PC-3 (cell line): Measurements from ENCODE around the gene SIGLEC10. TPM values are rescaled to one million over a fixed set of nuclear protein-coding genes. Genes with fewer than 3 reads are reported as not detected.

ENCODE experiments used
- ATAC-seq: fragments of 200-7000 bp; cut with Tn5 transposase; 2 replicates; pipeline ENCODE4 v1.9.1; 2020; ENCODE audit warnings: mild to moderate bottlenecking, moderate library complexity
- BruUV-seq: library from RNA; stranded (reverse); fragments of 400-500 nt; replicated peaks from 2 replicates; lab custom pipeline; 2021; lab: Mats Ljungman, UMichigan
- CTCF ChIA-PET: fragments of 300-600 bp; sonication (Branson Sonifier 250); formaldehyde crosslinking; loops from one replicate; lab custom pipeline; 2022; ENCODE audit warnings: antibody characterized with exemption; lab: Charles Lee
- POLR2A ChIA-PET: fragments of 300-600 bp; sonication (Branson Sonifier 250); formaldehyde crosslinking; loops from one replicate; lab custom pipeline; 2022; ENCODE audit warnings: antibody characterized with exemption; ENCODE audit not compliant: unreplicated experiment; lab: Charles Lee
- DNase-seq: peaks from one replicate; pipeline ENCODE4 v3.0.0-alpha.2; 2015
- H2AFZ ChIP-seq: fragments of 300-600 bp; sonication (generic); 2 replicates; pipeline ENCODE4 v1.6.0; 2016; ENCODE audit warnings: antibody characterized with exemption, low read length
- H3F3A ChIP-seq: fragments of 300-600 bp; sonication (generic); one replicate; pipeline ENCODE4 v1.6.0; 2017; ENCODE audit warnings: antibody characterized with exemption, low read length, control low read depth, mild to moderate bottlenecking; ENCODE audit not compliant: unreplicated experiment
- H3K27ac ChIP-seq: fragments of 300-600 bp; sonication (generic); 2 replicates; pipeline ENCODE4 v1.5.1; 2016; ENCODE audit warnings: mild to moderate bottlenecking, low read length
- H3K27me3 ChIP-seq: fragments of 300-600 bp; sonication (generic); 2 replicates; pipeline ENCODE4 v1.6.1; 2016; ENCODE audit warnings: low read length, mixed read lengths
- H3K36me3 ChIP-seq: fragments of 300-600 bp; sonication (generic); 2 replicates; pipeline ENCODE4 v1.6.1; 2016; ENCODE audit warnings: low read depth, mixed run types, low read length, mixed read lengths
- H3K4me1 ChIP-seq: fragments of 300-600 bp; sonication (generic); 2 replicates; pipeline ENCODE4 v1.5.1; 2016; ENCODE audit warnings: low read length; ENCODE audit not compliant: insufficient read depth
- H3K4me2 ChIP-seq: fragments of 300-600 bp; sonication (generic); 2 replicates; pipeline ENCODE4 v1.6.0; 2016; ENCODE audit warnings: low read length
- H3K4me3 ChIP-seq: fragments of 300-600 bp; sonication (generic); 2 replicates; pipeline ENCODE4 v1.5.1; 2016; ENCODE audit warnings: mild to moderate bottlenecking, low read length, mixed read lengths
- H3K79me2 ChIP-seq: fragments of 300-600 bp; sonication (generic); 2 replicates; pipeline ENCODE4 v1.6.1; 2017; ENCODE audit warnings: low read length, mixed read lengths
- H3K9ac ChIP-seq: fragments of 300-600 bp; sonication (generic); 2 replicates; pipeline ENCODE4 v1.6.0; 2016; ENCODE audit warnings: mild to moderate bottlenecking, low read length
- H3K9me2 ChIP-seq: fragments of 300-600 bp; sonication (generic); replicated peaks from 2 replicates; pipeline ENCODE4 v1.6.1; 2016; ENCODE audit warnings: mixed run types, low read length, mixed read lengths
- H3K9me3 ChIP-seq: fragments of 300-600 bp; sonication (generic); 2 replicates; pipeline ENCODE4 v1.6.1; 2016; ENCODE audit warnings: low read length, mixed read lengths
- H4K20me1 ChIP-seq: fragments of 300-600 bp; sonication (generic); 2 replicates; pipeline ENCODE4 v1.6.1; 2016; ENCODE audit warnings: low read length, mixed read lengths
- CTCF ChIP-seq: fragments of 300-600 bp; sonication (generic); conservative IDR thresholded peaks from 2 replicates; pipeline ENCODE4 v1.5.1; 2017; ENCODE audit warnings: antibody characterized with exemption, low read depth, mild to moderate bottlenecking, low read length
- EZH2 ChIP-seq: fragments of 300-600 bp; sonication (generic); IDR thresholded peaks from one replicate; pipeline ENCODE4 v1.6.1; 2017; ENCODE audit warnings: antibody characterized with exemption, mild to moderate bottlenecking, low read length; ENCODE audit not compliant: unreplicated experiment
- EZH2phosphoT487 ChIP-seq: fragments of 300-600 bp; sonication (generic); IDR thresholded peaks from 2 replicates; pipeline ENCODE4 v1.6.1; 2018; ENCODE audit warnings: mild to moderate bottlenecking, antibody characterized with exemption, low read length, borderline replicate concordance
- intact Hi-C: fragments of 100-400 bp; cut with micrococcal nuclease; formaldehyde crosslinking; loops from 2 replicates; pipeline ENCODE4 v1.9.0; 2023
- total RNA-seq: library from RNA; depleted of rRNA; stranded (reverse); fragments of >200 nt; gene quantifications from 2 replicates; pipeline ENCODE4 v1.2.3, GENCODE V29; 2014

SIGLEC10 gene
- total RNA-seq, 1 experiment from 2014 or later = not detected

GRCh38 chr19:51389143-51389542, 28.3 kb downstream of the SIGLEC10 start:
- Histone ChIP-seq H3K4me3 (no peak overlapping the region), H3K27me3 (no peaks in the 10 kb centered on the region), H3K9me3 (no peaks in the 10 kb centered on the region), H3K4me2 (no peak overlapping the region), H3K79me2 (no peaks in the 10 kb centered on the region), H3K4me1 (peaks cover 5% of the 10 kb centered on the region; the same call in 1 of the 2 replicates), H3F3A (no peaks in the 10 kb centered on the region), H3K9me2 (no peaks in the 10 kb centered on the region), H4K20me1 (no peaks in the 10 kb centered on the region), H3K36me3 (no peaks in the 10 kb centered on the region), H3K27ac (no peak overlapping the region), H3K9ac (no peak overlapping the region), H2AFZ (no peak overlapping the region)
- BruUV-seq = no TSS peak
- POLR2A ChIA-PET = no interaction called here
- no peak for TF ChIP-seq EZH2
- no peak for TF ChIP-seq CTCF
- no peak for ATAC-seq
- no peak for DNase-seq
- intact Hi-C loops = no loop called here
- CTCF ChIA-PET = no interaction called here

- no peak within 1 kb of the TSS for H3K4me2 ChIP-seq
- no peaks in the 10 kb centered on the region for H3F3A ChIP-seq
- no peaks in the 10 kb centered on the region for H3K79me2 ChIP-seq
- H2AFZ ChIP-seq = no peak within 1 kb of the TSS
- no peaks in the 10 kb centered on the region for H3K9me3 ChIP-seq
- TF ChIP-seq EZH2 (no peak), CTCF (no peak), EZH2phosphoT487 (no peak)
- H3K9me2 ChIP-seq = no peaks in the 10 kb centered on the region
- no peak within 1 kb of the TSS for H3K27ac ChIP-seq
- ChIA-PET POLR2A (no interaction called here), CTCF (no interaction called here)
- DNase-seq = no peak
- no peak within 1 kb of the TSS for H3K9ac ChIP-seq
- H3K36me3 ChIP-seq = no peaks in the 10 kb centered on the region
- no TSS peak for BruUV-seq
- no peak for ATAC-seq
- H3K27me3 ChIP-seq = no peaks in the 10 kb centered on the region
- no peak within 1 kb of the TSS for H3K4me3 ChIP-seq
- no peaks in the 10 kb centered on the region for H4K20me1 ChIP-seq
- intact Hi-C loops = no loop called here
- H3K4me1 ChIP-seq = no peaks in the 10 kb centered on the region
Observed at GRCh38 chr19:51387924-51388389, 29.5 kb downstream of the SIGLEC10 start, which contains the start of gene LIM2. Gene LIM2, minus strand, starts transcription at chr19:51387974. Its CDS starts 531 bp downstream, at chr19:51387443.

- no peaks in the 10 kb centered on the region for H3K27me3 ChIP-seq
- intact Hi-C loops = no loop called here
- no peak for DNase-seq
- no peaks in the 10 kb centered on the region for H3K36me3 ChIP-seq
- TF ChIP-seq EZH2phosphoT487 (no peak), CTCF (no peak), EZH2 (no peak)
- no peak for ATAC-seq
- H3F3A ChIP-seq = no peaks in the 10 kb centered on the region
- CTCF ChIA-PET = no interaction called here
- no peaks in the 10 kb centered on the region for H4K20me1 ChIP-seq
- H2AFZ ChIP-seq = no peak overlapping the region
- no peaks in the 10 kb centered on the region for H3K9me3 ChIP-seq
- H3K27ac ChIP-seq = no peak overlapping the region
- H3K9ac ChIP-seq = no peak overlapping the region
- H3K79me2 ChIP-seq = no peaks in the 10 kb centered on the region
- H3K4me2 ChIP-seq = no peak overlapping the region
- no TSS peak for BruUV-seq
- POLR2A ChIA-PET = no interaction called here
- H3K9me2 ChIP-seq = no peaks in the 10 kb centered on the region
- no peak overlapping the region for H3K4me3 ChIP-seq
- no peaks in the 10 kb centered on the region for H3K4me1 ChIP-seq
Observed at GRCh38 chr19:51386882-51387520, 30.4 kb downstream of the SIGLEC10 start.
